NCI-H2107 (cell line): ENCODE data around the gene SVIL.
"Not testable (repeated sequence)": the region's sequence is repeated elsewhere in the genome, so short reads cannot be mapped to it uniquely, and the experiment has no call there.

ENCODE experiments used
- DNase-seq: peaks from one replicate; lab custom pipeline; 2025; lab: John Stamatoyannopoulos, UW

Gene SVIL

DNA sequence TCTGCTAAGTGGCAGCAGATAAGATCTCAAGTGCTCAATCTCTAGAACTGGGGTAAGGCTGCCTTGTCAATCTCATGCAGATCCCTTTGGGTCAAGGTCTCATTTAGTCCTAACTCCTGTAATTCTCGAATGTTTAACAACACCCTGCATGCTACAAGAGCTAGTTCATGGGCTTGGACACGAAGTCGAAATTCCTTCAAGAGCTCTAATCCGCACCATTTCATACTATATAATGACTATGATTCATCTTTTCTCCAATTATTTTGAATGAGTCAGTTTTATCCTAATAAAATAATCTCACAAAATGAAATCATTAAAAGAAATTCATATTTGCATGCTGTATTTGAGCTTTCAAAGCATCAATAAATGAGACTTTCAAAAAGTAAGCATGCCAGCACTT is 119.7 kb downstream of the SVIL start:
- DNase-seq: not testable (repeated sequence)

DNA sequence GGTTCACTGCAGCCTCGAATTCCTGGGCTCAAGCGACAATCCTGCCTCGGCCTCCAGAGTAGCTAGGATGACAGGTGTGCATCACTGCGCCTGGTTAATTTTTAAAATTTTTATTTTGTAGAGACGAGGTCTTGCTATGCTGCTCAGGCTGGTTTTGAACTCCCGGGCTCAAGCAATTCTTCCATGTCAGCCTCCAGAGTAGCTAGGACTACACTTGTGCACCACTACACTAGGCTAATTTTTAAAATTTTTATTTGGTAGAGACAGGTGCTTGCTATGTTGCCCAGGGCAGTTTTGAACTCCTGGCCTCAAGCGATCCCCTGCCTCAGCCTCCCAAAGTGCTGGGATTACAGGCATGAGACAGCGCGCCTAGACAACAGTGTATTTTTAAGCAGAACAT is 120.5 kb downstream of the SVIL start:
- DNase-seq: no peak

DNA sequence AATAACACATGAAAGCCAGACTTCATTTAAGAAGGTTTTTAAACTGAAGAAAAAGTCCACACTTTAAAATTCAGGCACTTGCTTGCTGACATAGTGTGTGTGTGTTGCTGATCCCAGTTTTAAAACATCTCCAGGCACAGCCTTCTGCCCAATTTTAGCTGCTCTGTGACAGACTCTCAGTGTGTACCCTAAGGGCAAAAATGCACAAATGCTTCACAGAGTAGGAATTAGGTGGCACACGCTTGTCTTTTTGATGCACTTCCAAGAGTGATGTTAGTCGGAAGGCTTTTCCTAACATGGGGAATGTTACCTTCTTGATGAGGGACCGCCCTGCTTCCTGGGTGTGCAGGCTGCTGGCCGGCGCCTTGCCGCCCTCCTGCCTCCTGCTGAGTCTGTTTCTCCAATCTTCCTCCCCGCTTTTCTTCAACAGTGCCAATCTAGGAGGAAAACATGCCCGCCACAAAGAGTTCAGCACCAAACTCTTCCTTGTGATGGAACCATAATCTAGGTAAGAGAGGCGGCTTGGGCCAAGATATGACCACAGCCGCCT is 122.3 kb downstream of the SVIL start:
- DNase-seq: no peak

DNA sequence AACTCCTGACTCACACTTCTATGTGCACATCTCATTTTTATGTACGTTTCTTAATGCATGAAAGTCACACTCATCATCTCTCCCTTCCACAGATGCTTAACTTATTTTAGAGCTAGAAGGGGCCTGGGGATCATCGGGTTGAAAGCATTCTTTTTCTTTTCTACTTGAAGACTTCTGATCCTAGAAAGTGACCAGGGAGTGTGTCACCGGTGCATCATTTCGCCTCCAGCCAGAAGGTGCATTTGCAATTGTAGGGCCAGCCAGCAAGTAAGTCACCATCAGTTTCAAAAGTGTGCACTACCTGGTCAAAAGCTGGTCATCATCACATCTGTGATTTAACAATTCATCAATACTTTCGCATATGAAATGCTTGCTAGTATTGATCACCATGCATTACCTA is 123.0 kb downstream of the SVIL start:
- not testable (repeated sequence) for DNase-seq

DNA sequence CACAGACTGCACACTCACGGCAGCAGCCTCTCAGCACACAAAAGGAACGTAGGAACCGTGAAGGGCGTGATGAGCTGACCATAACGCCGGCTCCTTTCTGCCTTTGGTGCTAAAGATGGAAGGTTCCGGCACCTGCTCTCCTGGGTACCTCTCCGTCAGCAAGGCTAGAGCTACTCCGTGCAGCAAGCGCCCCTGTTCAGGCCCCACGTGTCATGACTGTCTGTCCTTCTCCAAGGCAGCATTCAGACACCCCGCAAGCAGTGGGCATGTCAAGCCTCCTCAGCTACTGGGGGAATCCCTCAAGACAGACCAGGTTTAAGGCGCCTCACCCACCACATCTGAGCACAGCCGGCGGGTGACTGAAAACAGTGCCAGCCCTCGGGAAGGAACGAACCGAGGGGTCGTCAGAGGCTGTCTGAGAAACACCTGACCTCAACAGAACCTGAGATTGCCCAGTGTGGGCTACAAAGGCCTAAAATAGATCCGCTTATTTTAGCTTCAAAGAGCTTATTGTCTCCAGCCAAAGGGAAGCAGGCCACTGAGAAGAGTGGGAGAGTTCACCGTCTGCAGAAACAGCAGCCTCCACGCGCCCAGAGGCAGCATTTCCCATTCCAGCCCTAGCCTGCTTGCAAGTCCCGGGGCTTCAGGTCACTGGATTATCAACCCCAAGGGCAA is 124.2 kb downstream of the SVIL start:
- DNase-seq: not testable (repeated sequence)

DNA sequence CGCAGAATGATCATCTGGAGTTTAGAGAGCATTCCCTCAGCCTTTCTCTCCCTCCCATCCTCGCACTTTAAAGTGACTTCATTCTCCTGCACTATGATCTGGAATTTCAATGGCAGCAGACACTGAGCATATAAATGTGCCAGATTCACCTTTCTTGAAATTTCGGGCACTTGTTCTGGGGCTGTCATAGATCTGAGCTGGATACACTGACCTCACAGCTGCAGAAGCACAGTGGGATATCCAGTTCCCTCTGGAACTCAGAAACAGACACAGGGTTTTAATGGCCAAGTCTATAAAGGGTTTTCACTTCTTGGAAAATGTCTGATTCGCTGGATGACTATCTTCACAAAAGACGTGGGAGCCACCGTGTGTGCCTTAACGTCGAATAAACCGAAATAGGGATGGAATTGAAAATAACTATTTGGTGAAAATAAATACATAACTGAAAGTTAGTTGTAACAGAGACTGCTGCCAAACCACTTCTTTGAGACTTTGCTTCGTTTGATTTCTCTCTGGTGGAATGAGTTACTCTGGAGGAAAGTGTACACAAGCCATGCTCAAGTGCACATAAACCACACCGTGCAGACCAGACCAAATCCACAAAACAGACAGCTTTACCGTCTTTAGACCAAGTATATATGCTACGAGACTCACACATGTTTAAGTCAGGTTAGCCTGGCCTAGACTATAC is 126.1 kb downstream of the SVIL start:
- DNase-seq: no peak

DNA sequence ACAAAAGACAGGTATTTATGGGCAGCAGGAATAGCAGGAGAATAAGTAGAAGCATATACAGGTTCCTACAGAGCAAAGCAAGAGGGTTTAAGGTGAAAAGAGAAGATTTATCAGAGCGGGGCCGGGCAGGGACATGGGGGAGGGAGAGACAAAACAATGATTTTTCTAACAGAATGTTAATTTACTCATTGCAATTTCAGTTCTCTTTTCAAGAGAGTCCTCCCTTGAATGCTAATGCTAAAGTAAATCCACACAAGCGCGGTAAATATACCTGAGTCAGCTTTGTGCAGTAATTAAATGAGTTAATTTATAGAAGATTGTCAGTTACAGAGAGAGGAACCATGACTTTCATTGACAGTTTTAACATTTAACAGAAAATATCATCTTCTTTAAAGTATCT is 127.0 kb downstream of the SVIL start:
- DNase-seq: not testable (repeated sequence)

DNA sequence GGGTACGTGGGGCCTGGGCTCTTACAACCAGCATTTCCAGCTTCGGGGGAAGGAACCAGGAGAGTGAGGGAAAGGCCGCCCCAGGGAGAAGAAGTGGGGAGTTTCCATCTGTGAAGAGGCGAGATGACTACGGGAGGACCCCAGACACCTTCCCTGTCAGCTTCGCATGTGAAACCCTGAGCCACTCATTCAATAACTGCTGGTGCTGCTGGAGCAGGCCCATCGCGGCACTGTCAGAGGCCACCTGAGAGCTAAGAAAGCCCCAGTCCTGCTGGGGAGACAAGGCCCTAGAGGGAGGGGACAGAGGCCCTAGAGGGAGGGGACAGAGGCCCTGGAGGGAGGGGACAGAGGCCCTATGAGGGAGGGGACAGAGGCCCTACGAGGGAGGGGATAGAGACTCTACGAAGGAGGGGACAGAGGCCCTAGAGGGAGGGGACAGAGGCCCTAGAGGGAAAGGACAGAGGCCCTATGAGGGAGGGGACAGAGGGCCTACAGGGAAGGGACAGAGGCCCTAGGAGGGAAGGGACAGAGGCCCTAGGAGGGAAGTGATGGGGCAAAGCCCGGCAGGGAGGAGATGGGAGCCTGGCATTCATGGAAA is 128.3 kb downstream of the SVIL start:
- not testable (repeated sequence) for DNase-seq

DNA sequence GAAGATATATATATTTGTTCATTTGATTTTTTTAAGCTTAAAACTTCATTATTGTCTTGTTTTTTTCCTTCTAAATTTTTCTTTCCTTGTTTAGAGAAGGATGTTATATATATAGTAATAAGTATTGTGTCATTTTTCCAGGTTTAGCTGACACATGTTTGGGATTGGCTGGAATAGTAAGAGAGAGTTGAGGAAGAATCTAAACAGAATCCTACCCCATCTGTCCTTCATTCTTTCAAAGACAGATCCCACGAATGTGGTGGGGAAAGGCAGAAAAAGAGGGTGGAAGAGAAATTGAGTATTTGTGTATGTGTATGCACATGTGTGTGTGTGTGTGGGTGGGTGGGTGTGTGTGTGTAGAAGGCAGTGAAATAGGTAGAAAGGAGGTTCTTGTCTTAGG is 132.4 kb downstream of the SVIL start:
- DNase-seq: no peak

DNA sequence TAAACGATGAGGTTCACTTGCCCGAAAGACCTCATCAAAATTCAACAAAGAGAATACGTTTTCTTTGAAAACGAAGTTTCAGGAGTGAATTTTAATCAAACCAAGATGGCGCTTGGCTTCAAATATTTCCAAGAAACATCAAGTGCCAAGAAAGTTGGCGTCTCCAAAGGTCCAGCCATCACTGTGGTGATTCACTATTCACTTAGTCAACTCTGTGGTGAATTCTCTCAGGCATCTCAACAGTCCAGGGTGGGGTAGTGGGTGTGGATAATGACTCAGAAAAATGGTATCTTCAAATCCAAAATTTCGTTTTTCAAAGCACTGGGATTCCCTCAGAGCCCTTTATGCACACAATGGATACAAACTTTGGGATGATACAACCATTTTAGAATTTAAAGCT is 133.1 kb downstream of the SVIL start:
- no peak for DNase-seq

DNA sequence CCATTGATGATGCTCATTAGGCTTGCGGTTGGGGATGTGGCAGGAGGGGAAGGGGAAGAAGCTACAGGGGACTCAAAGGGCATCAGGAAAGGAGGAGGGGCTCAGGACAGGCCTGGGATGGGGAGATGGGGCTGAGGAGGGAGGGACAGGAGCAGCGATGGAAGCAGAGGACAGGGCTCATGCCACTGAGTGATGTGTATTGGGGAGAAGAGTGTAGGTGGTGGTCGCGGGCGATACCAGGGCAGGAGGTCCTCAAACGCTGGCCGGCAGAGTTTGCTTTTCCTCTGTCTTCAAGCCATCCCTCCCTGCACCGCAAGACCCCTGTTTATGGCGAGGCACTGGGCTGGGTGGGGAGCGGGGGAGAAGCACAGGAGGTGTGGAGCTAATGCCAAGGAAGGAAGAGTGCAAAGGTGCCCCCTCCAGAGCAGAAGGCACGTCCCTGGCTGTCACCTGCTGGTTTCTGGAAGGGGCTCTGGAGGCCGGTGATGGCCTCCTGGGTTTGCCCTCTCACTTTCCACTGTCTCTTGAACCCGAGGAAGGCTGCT is 134.7 kb downstream of the SVIL start:
- no peak for DNase-seq

DNA sequence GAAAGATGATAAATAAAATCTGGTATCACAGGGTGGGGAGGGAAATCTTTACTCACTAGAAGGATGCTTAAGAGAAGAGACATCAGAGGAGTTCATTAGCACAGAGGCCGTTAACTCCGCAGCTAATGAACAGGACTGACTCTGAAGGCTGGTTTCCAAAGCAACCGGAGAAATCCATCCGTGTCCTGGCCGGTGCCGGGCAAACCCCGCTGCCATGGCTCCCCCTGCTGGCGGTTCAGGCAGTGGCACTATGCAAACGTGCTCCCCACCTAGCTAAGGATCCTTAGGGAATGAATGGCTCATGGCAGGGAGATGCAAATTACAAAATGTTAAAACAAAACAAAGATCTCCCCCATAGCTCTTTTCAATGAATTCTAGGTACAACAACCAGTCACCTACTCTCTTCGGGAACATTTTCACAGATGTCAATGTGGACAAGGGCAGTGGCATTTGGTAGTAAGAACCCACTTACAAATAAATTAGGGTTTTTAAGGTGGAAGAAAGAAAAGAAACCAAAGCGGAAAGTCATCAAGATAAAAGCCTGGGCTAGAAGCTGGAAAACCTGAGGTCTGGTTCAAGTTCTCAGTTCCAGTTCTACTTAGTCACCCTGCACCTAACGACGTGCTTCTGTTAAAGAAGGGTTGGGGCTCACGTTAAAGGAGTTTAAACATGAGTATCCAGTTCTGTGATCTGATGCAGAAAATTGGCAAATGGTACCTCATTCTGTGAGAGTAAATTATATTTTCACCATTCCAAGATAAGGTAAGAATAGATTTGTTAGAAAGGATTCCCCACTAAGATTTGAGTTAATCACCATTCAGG is 138.2 kb downstream of the SVIL start:
- no peak for DNase-seq

DNA sequence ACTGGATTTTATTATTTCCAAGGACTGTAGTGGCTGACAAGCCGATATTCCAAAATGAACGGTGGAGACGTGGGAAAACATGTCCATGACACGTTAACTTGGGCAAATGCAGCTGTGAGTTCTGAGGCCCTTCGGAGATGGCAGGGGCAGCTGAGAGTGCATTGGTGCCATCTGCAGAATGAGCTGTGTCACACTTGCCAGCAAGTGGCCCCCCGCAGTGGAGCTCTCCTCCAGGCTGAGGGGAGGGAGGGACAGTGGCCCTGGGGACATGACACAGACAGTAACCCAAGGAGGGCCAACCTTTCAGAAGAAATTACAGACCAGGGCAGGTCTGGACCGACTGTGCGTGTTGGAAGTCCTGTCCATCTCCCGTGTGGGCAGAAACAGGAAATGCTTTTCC is 139.4 kb downstream of the SVIL start:
- no peak for DNase-seq

DNA sequence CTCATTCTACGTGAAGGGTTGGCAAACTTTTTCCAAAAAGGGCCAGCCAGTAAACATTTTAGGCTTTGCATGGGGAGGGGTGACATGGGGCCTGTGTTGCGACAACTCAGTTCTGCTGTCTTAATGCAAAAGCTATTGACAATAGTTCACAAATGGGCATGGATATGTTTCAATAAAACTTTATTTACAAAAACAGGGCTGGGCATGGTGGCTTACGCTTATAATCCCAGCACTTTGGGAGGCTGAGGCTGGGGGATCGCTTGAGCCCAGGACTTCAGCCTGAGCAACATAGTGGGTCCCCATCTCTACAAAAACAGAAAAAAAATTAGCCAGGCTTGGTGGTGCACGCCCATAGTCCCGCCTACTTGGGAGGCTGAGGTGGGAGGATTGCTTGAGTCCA is 141.1 kb downstream of the SVIL start:
- DNase-seq: no peak

DNA sequence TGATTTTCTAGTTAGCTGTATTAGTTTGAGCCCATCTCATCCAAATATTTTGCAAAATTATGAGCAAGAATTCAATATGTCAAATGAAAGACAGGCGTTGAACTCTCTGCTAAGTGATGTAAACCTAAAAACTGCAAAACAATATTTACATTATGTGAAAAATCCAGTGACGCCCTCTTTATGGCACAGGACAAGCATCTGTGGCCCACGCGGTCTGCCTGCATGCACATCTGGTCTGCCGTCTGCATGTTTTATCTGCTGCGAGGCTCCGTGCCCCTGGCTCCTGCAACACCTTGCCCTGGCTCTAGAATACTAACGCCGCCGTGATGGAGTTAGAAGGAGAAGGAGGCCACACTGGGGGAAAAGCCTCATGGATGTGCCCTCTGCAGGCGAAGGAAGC is 142.0 kb downstream of the SVIL start:
- no peak for DNase-seq

DNA sequence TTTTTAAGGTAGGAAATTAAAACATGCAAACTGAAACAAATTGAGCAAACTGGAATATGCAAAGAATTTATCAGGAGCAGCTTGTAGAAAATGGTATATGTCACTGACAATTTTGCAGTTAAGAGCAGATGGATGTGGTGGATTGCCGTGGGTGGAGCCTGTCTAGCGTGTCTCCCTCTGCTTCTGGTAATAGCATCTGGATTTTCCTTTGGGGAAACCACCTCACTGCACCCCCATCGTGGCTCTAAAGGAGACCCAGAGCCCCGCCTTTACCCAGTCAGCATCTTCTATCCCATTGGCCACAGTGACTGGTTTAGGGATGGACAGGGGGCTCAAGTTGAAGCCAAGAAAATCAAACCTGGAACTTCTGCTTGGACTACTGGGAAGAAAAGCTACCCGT is 142.9 kb downstream of the SVIL start:
- no peak for DNase-seq

DNA sequence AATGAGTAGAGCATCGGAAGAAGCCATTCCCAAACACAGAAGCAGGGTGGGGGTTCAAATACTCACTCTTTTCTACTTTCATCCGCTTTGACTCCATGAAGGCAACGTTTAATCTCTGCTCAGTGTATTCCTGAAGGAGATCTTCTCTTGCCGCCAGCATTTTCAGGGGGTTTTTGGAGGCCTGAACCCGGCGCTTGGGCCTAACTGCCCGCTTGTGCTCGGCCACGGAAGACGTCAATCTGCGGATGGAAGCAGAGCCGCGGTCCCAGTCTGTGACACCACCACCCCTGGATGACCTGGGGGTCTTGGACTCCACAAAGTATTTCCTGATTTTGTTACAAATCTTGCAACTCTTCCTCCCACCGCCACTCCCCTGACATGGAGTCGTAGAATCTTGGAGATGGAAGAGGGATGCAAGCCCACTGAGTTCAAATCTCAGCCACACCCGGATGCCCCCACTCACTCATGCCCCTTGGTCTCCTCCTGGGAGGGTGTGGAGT is 143.9 kb downstream of the SVIL start:
- not testable (repeated sequence) for DNase-seq

DNA sequence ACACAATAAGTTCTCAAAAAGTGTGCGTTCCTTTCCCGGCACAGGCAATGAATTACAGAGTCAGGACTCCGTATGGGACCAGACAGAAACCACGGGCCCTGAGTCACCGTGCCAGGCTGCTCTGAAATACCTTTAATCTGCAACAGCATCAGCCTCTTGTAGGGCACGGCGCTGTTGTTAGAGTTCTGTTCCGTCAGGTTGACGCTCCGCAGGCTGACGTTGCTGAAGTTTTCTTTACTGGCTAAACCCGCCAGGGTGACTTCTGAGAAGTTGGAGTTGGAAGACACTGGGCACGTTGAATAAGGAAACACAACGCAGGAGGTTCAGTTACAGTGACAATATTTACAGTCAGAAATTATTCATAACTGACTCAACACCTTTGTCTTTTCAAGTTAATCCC is 146.3 kb downstream of the SVIL start:
- not testable (repeated sequence) for DNase-seq

DNA sequence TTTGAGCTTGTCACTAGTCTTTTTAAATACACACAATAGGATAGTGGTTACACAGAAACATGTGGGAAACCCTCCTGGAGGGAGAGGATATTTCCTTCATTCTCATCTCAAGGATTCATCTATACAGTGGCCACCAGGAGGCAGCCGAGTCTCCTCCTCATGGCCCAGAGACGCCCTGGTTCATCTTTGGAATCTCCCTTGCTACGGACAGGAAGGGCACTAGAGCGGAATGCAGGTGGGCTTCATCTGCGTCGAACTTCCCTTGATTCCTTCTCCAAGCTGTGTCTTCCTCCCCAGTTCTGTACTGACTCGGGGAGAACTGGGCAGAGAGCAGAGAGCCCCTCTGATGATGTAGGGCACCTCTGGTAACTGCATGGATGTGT is 146.9 kb downstream of the SVIL start:
- DNase-seq: not testable (repeated sequence)

DNA sequence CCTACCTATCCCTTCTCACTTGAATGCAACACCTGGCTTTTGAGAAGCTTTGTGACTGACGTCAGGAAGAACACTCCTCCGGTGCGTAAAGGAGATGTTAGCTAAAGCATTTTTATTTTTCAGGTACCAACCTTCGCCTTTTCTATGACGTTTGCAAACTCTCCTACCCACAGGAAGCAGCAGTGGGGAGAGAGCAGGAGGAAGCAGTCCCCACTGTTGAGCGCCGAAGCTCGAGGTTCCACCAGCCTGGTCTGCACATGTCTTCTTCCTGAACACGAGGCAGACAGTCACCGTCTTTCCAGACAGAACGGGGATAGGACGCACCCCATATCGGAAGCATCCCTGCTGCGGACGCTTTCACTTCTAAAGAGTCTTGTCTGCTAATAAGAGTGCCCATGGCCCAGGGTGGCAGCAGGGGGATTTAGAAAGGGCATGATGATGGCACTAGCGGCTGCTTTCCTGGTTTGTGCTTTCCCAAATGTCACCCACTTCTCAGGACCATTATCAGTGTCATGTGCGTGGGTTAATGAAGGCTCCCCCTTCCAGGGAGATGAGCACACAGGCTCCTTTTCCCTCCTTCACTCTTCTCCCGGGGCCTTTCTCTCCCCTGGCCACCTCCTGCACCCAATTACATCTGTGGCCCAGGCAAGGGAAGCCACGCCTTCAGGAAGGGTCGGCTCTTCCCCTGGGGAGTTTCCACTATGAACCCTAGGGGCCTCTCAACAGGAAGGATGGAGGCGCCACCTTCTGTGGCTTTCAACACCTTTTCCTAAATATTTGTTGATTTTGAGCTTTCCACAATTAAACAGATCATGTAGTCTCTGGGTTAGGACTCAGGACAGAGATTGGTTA is 147.5 kb downstream of the SVIL start:
- not testable (repeated sequence) for DNase-seq

DNA sequence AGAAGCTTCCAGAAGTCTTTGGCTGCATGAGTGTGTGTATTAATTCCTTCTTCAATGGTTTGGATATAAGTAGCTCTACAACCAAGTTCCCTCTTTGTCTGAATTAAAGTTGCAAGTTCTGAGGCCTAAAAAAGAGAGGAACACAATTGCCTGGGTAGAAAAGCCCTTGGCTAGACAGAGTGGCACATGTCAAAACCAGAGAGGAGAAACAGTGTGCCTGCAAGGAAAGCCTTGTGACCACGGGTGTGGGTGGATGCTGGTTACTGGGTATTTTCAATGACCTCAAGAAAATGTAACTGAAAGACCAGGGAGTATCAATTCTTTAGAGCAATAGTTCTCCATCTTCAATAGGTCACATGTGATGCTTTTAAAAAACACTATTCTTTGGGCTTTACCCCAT is 148.3 kb downstream of the SVIL start:
- DNase-seq: no peak
